ENCODE data around the gene SNAI3. TPM values are rescaled to one million over a fixed set of nuclear protein-coding genes. Genes with fewer than 3 reads are reported as not detected.

The SNAI3 gene
- total RNA-seq = not detected in 2 replicates

GRCh38 chr16:88686439-88687253 lies at the start of gene SNAI3:
Gene SNAI3, minus strand, starts transcription at chr16:88686507. Its CDS starts 101 bp downstream, at chr16:88686406.

GRCh38 chr16:88706229-88706964 lies 20.1 kb upstream of the SNAI3 start, which contains the start of the genes CTU2 and RNF166:
Gene CTU2, plus strand, starts transcription at chr16:88706503. Its CDS starts 28 bp downstream, at chr16:88706531.
Gene RNF166, minus strand, starts transcription at chr16:88706408. Its CDS starts 83 bp downstream, at chr16:88706325.

GRCh38 chr16:88662843-88663606 lies 23.3 kb downstream of the SNAI3 start, which contains the start of gene MVD:
Gene MVD, minus strand, starts transcription at chr16:88663091. Its CDS starts 11 bp downstream, at chr16:88663080.

GRCh38 chr16:88650749-88651275 lies 35.5 kb downstream of the SNAI3 start, which contains the start of gene CYBA:
Gene CYBA, minus strand, starts transcription at chr16:88651053. Its CDS starts 40 bp downstream, at chr16:88651013.

GRCh38 chr16:88638323-88639230 lies 47.7 kb downstream of the SNAI3 start, which contains the start of gene IL17C:
Gene IL17C, plus strand, starts transcription at chr16:88638572. Its CDS starts 70 bp downstream, at chr16:88638642.

Other genes starting within 250 kb of the SNAI3 start
- 1.5 and 2.2 TPM in 2 replicates for gene ZFPM1, start 233.2 kb downstream of the SNAI3 start, total RNA-seq
- gene ZC3H18, start 116.1 kb downstream of the SNAI3 start, total RNA-seq = 12.9 and 21.3 TPM in 2 replicates
- not detected in 2 replicates for gene IL17C, start 47.9 kb downstream of the SNAI3 start, total RNA-seq
- gene CYBA, start 35.5 kb downstream of the SNAI3 start, total RNA-seq = 31.6 and 59.8 TPM in 2 replicates
- gene MVD, start 23.4 kb downstream of the SNAI3 start, total RNA-seq = 123 and 139 TPM in 2 replicates
- 8.5 and 12.7 TPM in 2 replicates for gene RNF166, start 19.9 kb upstream of the SNAI3 start, total RNA-seq
- 20.6 and 29.5 TPM in 2 replicates for gene CTU2, start 20.0 kb upstream of the SNAI3 start, total RNA-seq
- gene PIEZO1, start 98.7 kb upstream of the SNAI3 start, total RNA-seq = 213 and 214 TPM in 2 replicates
- gene CDT1, start 117.3 kb upstream of the SNAI3 start, total RNA-seq = 16.5 and 27.0 TPM in 2 replicates
- gene APRT, start 125.4 kb upstream of the SNAI3 start, total RNA-seq = 72.3 and 102 TPM in 2 replicates
- gene GALNS, start 170.4 kb upstream of the SNAI3 start, total RNA-seq = 25.4 and 30.5 TPM in 2 replicates
- gene TRAPPC2L, start 170.6 kb upstream of the SNAI3 start, total RNA-seq = 54.9 and 66.1 TPM in 2 replicates
- gene PABPN1L, start 180.2 kb upstream of the SNAI3 start, total RNA-seq = not detected in 2 replicates

All from subcutaneous preadipocyte (primary cell).